HepG2 (cell line): ENCODE results near the gene PDS5B. TPM values are rescaled to one million over a fixed set of nuclear protein-coding genes. Genes with fewer than 3 reads are reported as not detected.

ENCODE experiments used
- CREB1 ChIP-seq, 2 experiments: fragments of 450-650 bp in 1 of 2; IDR thresholded peaks; 2 replicates each; pipeline ENCODE4 v1.6.1; 2016 to 2017; ENCODE audit warnings: control low read depth in 1 of 2, mild to moderate bottlenecking in 1 of 2, missing compliant biosample characterization in 1 of 2, missing genetic modification characterization in 1 of 2
- CREM ChIP-seq, 2 experiments: sonication (generic) in 1 of 2; formaldehyde crosslinking in 1 of 2; IDR thresholded peaks; 2 replicates each; pipeline versions ENCODE4 v1.4.0 to v1.6.1; 2016 to 2020; ENCODE audit warnings: antibody characterized with exemption in 1 of 2, mild to moderate bottlenecking in 1 of 2, missing genetic modification reagents in 1 of 2
- DPF2 ChIP-seq: sonication (generic); formaldehyde crosslinking; IDR thresholded peaks from 2 replicates; pipeline ENCODE4 v1.4.0; 2020; ENCODE audit warnings: mild to moderate bottlenecking, low read depth, missing genetic modification reagents, borderline replicate concordance
- EEA1 ChIP-seq: sonication (generic); formaldehyde crosslinking; IDR thresholded peaks from 2 replicates; pipeline ENCODE4 v1.5.1; 2020; ENCODE audit warnings: mild to moderate bottlenecking, missing genetic modification reagents, borderline replicate concordance
- ELF3 ChIP-seq: IDR thresholded peaks from 2 replicates; pipeline ENCODE4 v1.6.1; 2016; ENCODE audit warnings: missing genetic modification reagents, missing compliant biosample characterization
- FOXA1 ChIP-seq, 2 experiments: fragments of 450-650 bp in 1 of 2; sonication (generic) in 1 of 2; formaldehyde crosslinking in 1 of 2; IDR thresholded peaks; 2 replicates each; pipeline versions ENCODE4 v1.4.0 to v1.6.1; 2016 to 2020; ENCODE audit warnings: missing genetic modification reagents in 1 of 2
- JUNB ChIP-seq: sonication (generic); formaldehyde crosslinking; IDR thresholded peaks from 2 replicates; pipeline ENCODE4 v1.8.0; 2022; ENCODE audit warnings: missing genetic modification reagents, mild to moderate bottlenecking, borderline replicate concordance
- KLF6 ChIP-seq: IDR thresholded peaks from 2 replicates; pipeline ENCODE4 v1.8.0; 2016; ENCODE audit warnings: missing biosample characterization, missing genetic modification reagents
- LCORL ChIP-seq, 2 experiments: fragments of 450-650 bp in 1 of 2; sonication (generic) in 1 of 2; formaldehyde crosslinking in 1 of 2; IDR thresholded peaks; 2 replicates each; pipeline versions ENCODE4 v1.5.0 to v1.6.1; 2017 to 2020; ENCODE audit warnings: antibody characterized with exemption in 1 of 2, missing genetic modification reagents in 1 of 2
- NFRKB ChIP-seq: fragments of 450-650 bp; IDR thresholded peaks from 2 replicates; pipeline ENCODE4 v1.6.1; 2017
- NR2F6 ChIP-seq, 2 experiments: IDR thresholded peaks; 2 replicates each; pipeline ENCODE4 v1.6.1; 2016; ENCODE audit warnings: antibody characterized with exemption in 1 of 2, mild to moderate bottlenecking in 1 of 2
- RBM22 ChIP-seq: fragments of 200-400 bp; formaldehyde crosslinking; optimal IDR thresholded peaks from 2 replicates; pipeline ENCODE3; 2017; ENCODE audit warnings: mild to moderate bottlenecking, low read length, moderate library complexity
- SPEN ChIP-seq: sonication (generic); formaldehyde crosslinking; IDR thresholded peaks from 2 replicates; pipeline ENCODE4 v1.5.1; 2020; ENCODE audit warnings: low read depth, mild to moderate bottlenecking, missing genetic modification reagents
- TARDBP ChIP-seq: sonication (generic); formaldehyde crosslinking; IDR thresholded peaks from 2 replicates; pipeline ENCODE4 v1.8.0; 2022; ENCODE audit warnings: mild to moderate bottlenecking, missing genetic modification reagents
- ZFY ChIP-seq: sonication (generic); formaldehyde crosslinking; IDR thresholded peaks from 2 replicates; pipeline ENCODE4 v1.4.0; 2020; ENCODE audit warnings: missing genetic modification reagents
- ZMYM2 ChIP-seq: sonication (generic); formaldehyde crosslinking; IDR thresholded peaks from 2 replicates; pipeline ENCODE4 v1.8.0; 2022; ENCODE audit warnings: mild to moderate bottlenecking, missing genetic modification reagents
- ZNF274 ChIP-seq: sonication (generic); formaldehyde crosslinking; IDR thresholded peaks from 2 replicates; pipeline ENCODE4 v1.5.1; 2020; ENCODE audit warnings: mild to moderate bottlenecking, missing genetic modification reagents
- ZNF331 ChIP-seq: sonication (generic); formaldehyde crosslinking; IDR thresholded peaks from 2 replicates; pipeline ENCODE4 v1.4.0; 2020; ENCODE audit warnings: missing genetic modification reagents
- ZNF367 ChIP-seq: sonication (generic); formaldehyde crosslinking; IDR thresholded peaks from 2 replicates; pipeline ENCODE4 v1.4.0; 2020; ENCODE audit warnings: missing genetic modification reagents, borderline replicate concordance
- ZNF883 ChIP-seq: sonication (generic); formaldehyde crosslinking; IDR thresholded peaks from 2 replicates; pipeline ENCODE4 v1.5.1; 2020; ENCODE audit warnings: mild to moderate bottlenecking, missing genetic modification reagents; ENCODE audit errors: not compliant biosample characterization
- polyA plus RNA-seq, 8 experiments: library from polyadenylated mRNA; depleted of rRNA in 3 of 8; stranded (reverse) in 7 of 8; unstranded in 1 of 8; fragments of >200 nt; fragmentation: Illumina TruSeq in 4 of 8; extraction: Trizol in 4 of 8; gene quantifications; 2 replicates each; pipeline versions ENCODE4 v1.2.1 to v1.2.3, GENCODE V29; 2011 to 2016; ENCODE audit warnings: low read depth in 4 of 8, missing spikeins in 1 of 8, mixed read lengths in 1 of 8; ENCODE audit not compliant: insufficient read depth in 1 of 8
- total RNA-seq, 5 experiments: library from RNA; depleted of rRNA; stranded (reverse); fragments of >200 nt; fragmentation: Illumina TruSeq; extraction: Trizol; gene quantifications; 2 replicates each; pipeline ENCODE4 v1.2.3, GENCODE V29; 2016; ENCODE audit warnings: low read depth in 1 of 5
- TF ChIP-seq, protein P1 (sequence below): sonication (generic); formaldehyde crosslinking; IDR thresholded peaks from 2 replicates; pipeline ENCODE4 v1.5.0; 2020; ENCODE audit warnings: mild to moderate bottlenecking, missing genetic modification reagents, borderline replicate concordance
- TF ChIP-seq, protein P2 (sequence below): IDR thresholded peaks from 2 replicates; pipeline ENCODE4 v1.6.1; 2016

Gene PDS5B
- total and polyA plus RNA-seq, 2 of the 13 experiments (the other 11 are each of a cell fraction or from before 2014, with no cell fraction given): 5.8 to 24.6 TPM

DNA sequence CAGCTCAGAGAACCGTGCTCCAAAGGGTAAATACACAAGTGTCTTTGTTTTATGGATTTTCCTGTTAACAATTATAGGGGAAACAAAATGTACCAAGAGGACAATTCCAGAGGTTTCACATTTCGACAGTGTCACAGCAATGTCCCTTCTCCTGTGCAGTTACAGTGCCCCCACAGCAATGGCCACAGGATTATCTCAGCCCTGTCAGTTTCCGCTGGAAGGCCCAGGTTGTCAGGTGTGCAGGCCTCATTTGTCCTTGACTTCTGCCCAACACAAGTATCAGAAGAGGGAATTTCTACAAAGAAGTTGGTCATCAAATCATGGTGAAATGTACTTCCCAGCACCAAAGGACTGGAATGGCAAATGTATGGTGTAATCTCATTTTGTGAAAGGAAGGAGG is 36.5 kb upstream of the PDS5B start (continued):
- TF ChIP-seq LCORL (IDR thresholded peaks at IDR 0.05): no peak
- TF ChIP-seq LCORL (CRISPR knock-in tag; IDR thresholded peaks at IDR 0.05): peak; percentile 46; the same call in 1 of the 2 replicates
- no peak for TF ChIP-seq KLF6 (CRISPR knock-in tag)
- TF ChIP-seq EEA1: no peak
- peak; percentile 46 for TF ChIP-seq ELF3 (CRISPR knock-in tag)
- no peak for TF ChIP-seq FOXA1 (IDR thresholded peaks at IDR 0.05)
- no peak for TF ChIP-seq FOXA1 (CRISPR knock-in tag; IDR thresholded peaks at IDR 0.05)
- TF ChIP-seq NFRKB: no peak
- TF ChIP-seq, protein P1, sequence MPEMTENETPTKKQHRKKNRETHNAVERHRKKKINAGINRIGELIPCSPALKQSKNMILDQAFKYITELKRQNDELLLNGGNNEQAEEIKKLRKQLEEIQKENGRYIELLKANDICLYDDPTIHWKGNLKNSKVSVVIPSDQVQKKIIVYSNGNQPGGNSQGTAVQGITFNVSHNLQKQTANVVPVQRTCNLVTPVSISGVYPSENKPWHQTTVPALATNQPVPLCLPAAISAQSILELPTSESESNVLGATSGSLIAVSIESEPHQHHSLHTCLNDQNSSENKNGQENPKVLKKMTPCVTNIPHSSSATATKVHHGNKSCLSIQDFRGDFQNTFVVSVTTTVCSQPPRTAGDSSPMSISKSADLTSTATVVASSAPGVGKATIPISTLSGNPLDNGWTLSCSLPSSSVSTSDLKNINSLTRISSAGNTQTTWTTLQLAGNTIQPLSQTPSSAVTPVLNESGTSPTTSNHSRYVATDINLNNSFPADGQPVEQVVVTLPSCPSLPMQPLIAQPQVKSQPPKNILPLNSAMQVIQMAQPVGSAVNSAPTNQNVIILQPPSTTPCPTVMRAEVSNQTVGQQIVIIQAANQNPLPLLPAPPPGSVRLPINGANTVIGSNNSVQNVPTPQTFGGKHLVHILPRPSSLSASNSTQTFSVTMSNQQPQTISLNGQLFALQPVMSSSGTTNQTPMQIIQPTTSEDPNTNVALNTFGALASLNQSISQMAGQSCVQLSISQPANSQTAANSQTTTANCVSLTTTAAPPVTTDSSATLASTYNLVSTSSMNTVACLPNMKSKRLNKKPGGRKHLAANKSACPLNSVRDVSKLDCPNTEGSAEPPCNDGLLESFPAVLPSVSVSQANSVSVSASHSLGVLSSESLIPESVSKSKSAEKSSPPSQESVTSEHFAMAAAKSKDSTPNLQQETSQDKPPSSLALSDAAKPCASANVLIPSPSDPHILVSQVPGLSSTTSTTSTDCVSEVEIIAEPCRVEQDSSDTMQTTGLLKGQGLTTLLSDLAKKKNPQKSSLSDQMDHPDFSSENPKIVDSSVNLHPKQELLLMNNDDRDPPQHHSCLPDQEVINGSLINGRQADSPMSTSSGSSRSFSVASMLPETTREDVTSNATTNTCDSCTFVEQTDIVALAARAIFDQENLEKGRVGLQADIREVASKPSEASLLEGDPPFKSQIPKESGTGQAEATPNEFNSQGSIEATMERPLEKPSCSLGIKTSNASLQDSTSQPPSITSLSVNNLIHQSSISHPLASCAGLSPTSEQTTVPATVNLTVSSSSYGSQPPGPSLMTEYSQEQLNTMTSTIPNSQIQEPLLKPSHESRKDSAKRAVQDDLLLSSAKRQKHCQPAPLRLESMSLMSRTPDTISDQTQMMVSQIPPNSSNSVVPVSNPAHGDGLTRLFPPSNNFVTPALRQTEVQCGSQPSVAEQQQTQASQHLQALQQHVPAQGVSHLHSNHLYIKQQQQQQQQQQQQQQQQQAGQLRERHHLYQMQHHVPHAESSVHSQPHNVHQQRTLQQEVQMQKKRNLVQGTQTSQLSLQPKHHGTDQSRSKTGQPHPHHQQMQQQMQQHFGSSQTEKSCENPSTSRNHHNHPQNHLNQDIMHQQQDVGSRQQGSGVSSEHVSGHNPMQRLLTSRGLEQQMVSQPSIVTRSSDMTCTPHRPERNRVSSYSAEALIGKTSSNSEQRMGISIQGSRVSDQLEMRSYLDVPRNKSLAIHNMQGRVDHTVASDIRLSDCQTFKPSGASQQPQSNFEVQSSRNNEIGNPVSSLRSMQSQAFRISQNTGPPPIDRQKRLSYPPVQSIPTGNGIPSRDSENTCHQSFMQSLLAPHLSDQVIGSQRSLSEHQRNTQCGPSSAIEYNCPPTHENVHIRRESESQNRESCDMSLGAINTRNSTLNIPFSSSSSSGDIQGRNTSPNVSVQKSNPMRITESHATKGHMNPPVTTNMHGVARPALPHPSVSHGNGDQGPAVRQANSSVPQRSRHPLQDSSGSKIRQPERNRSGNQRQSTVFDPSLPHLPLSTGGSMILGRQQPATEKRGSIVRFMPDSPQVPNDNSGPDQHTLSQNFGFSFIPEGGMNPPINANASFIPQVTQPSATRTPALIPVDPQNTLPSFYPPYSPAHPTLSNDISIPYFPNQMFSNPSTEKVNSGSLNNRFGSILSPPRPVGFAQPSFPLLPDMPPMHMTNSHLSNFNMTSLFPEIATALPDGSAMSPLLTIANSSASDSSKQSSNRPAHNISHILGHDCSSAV: no peak
- no peak for TF ChIP-seq ZNF274 (CRISPR knock-in tag)
- no peak for TF ChIP-seq ZNF883 (CRISPR knock-in tag)
- TF ChIP-seq CREB1 (IDR thresholded peaks at IDR 0.05): no peak
- peak; percentile 30; the same call in 1 of the 2 replicates for TF ChIP-seq CREB1 (CRISPR knock-in tag; IDR thresholded peaks at IDR 0.05)
- peak; percentile 13; the same call in 1 of the 2 replicates for TF ChIP-seq CREM (IDR thresholded peaks at IDR 0.05)
- TF ChIP-seq CREM (CRISPR knock-in tag; IDR thresholded peaks at IDR 0.05): no peak
- TF ChIP-seq ZNF331 (CRISPR knock-in tag): no peak
- TF ChIP-seq TARDBP: peak; percentile 53
- TF ChIP-seq, protein P2, sequence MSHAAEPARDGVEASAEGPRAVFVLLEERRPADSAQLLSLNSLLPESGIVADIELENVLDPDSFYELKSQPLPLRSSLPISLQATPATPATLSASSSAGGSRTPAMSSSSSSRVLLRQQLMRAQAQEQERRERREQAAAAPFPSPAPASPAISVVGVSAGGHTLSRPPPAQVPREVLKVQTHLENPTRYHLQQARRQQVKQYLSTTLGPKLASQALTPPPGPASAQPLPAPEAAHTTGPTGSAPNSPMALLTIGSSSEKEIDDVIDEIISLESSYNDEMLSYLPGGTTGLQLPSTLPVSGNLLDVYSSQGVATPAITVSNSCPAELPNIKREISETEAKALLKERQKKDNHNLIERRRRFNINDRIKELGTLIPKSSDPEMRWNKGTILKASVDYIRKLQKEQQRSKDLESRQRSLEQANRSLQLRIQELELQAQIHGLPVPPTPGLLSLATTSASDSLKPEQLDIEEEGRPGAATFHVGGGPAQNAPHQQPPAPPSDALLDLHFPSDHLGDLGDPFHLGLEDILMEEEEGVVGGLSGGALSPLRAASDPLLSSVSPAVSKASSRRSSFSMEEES (CRISPR knock-in tag): 0 out of 2 replicates have a peak, but pooled peaks have one; percentile 24
- TF ChIP-seq JUNB (CRISPR knock-in tag): no peak
- no peak for TF ChIP-seq ZNF367 (CRISPR knock-in tag)
- TF ChIP-seq NR2F6 (IDR thresholded peaks at IDR 0.05): no peak
- TF ChIP-seq NR2F6 (CRISPR knock-in tag; IDR thresholded peaks at IDR 0.05): peak; percentile 55; the same call in 1 of the 2 replicates
- 0 out of 2 replicates have a peak, but pooled peaks have one; percentile 26 for TF ChIP-seq DPF2
- TF ChIP-seq ZFY (CRISPR knock-in tag): peak; percentile 63
- no peak for TF ChIP-seq RBM22
- TF ChIP-seq ZMYM2 (CRISPR knock-in tag): peak; percentile 64; the same call in 1 of the 2 replicates
- TF ChIP-seq SPEN: 0 out of 2 replicates have a peak, but pooled peaks have one; percentile 20
